ENCODE results near the gene ATP11A. TPM values are rescaled to one million over a fixed set of nuclear protein-coding genes. Genes with fewer than 3 reads are reported as not detected.

ATP11A gene
- total RNA-seq, 1 experiment from 2014 or later: 65.3 TPM

GRCh38 chr13:112776354-112776753 lies 86.5 kb downstream of the ATP11A start:
- DNase-seq: no peak
- Histone ChIP-seq H3K4me2 (ENCODE audit: insufficient read depth, insufficient read length, low read length) (no peak overlapping the region), H3K9me3 (ENCODE audit: control insufficient read depth, low read depth, low read length) (no peaks in the 10 kb centered on the region), H2BK20ac (ENCODE audit: low read depth, low read length, poor library complexity, severe bottlenecking) (no peak overlapping the region), H3K18ac (ENCODE audit: insufficient read length, low read depth, low read length) (peak overlapping the region; percentile 39), H3K14ac (ENCODE audit: insufficient read depth, low read length) (peak overlapping the region; percentile 32; the same call in 1 of the 2 replicates), H3K79me1 (ENCODE audit: insufficient read depth, low read depth, low read length, poor library complexity, severe bottlenecking) (no peaks in the 10 kb centered on the region), H3K27me3 (ENCODE audit: insufficient read depth, low read length) (no peaks in the 10 kb centered on the region), H2AFZ (ENCODE audit: low read length) (no peak overlapping the region), H2BK120ac (ENCODE audit: low read depth, low read length, poor library complexity, severe bottlenecking) (no peak overlapping the region), H3K56ac (ENCODE audit: insufficient read length, low read depth, low read length) (no peak overlapping the region), H4K5ac (ENCODE audit: insufficient read length, low read depth, low read length) (no peak overlapping the region), H4K91ac (ENCODE audit: insufficient read length, low read depth, low read length) (no peak overlapping the region), H3K27ac (ENCODE audit: insufficient read length, low read depth, low read length) (no peak overlapping the region), H3K23ac (ENCODE audit: insufficient read length, low read depth, low read length) (no peak overlapping the region), H3K4me1 (ENCODE audit: insufficient read depth, low read length) (peaks cover 6% of the 10 kb centered on the region; the same call in 1 of the 2 replicates), H3K9ac (ENCODE audit: extremely low read depth, insufficient read length, low read length) (no peak overlapping the region), H4K20me1 (ENCODE audit: control insufficient read depth, insufficient read depth, insufficient read length) (no peaks in the 10 kb centered on the region), H4K8ac (replicated peaks; ENCODE audit: insufficient read length, low read depth, low read length) (no peak overlapping the region), H2BK12ac (ENCODE audit: insufficient read length, low read depth, low read length) (no peak overlapping the region), H2BK5ac (ENCODE audit: insufficient read length, low read length) (no peak overlapping the region), H3T11ph (ENCODE audit: low read length) (no peak overlapping the region), H2BK15ac (ENCODE audit: low read depth, low read length) (no peak overlapping the region), H3K79me2 (ENCODE audit: insufficient read depth, low read length) (no peaks in the 10 kb centered on the region; the same call in 1 of the 2 replicates), H3K4ac (ENCODE audit: low read depth, low read length) (no peak overlapping the region), H2AK5ac (ENCODE audit: insufficient read length, low read length) (no peak overlapping the region), H3K23me2 (ENCODE audit: insufficient read length, low read depth, low read length, poor library complexity, severe bottlenecking) (no peaks in the 10 kb centered on the region)
- no peaks in the 10 kb centered on the region; the same call in 1 of the 2 replicates for H3K27me3 Mint-ChIP-seq (ENCODE audit: low read depth)
- no peaks in the 10 kb centered on the region for H3K9me3 Mint-ChIP-seq
- peak overlapping the region; percentile 28 to 89 (median 79); a peak in 6 of 7 replicates for H3K27ac Mint-ChIP-seq
- H3K4me1 Mint-ChIP-seq: peaks cover 30 to 41% of the 10 kb centered on the region in 2 experiments
- peaks cover 0 to 12% (median 3%) of the 10 kb centered on the region in 3 experiments; a peak in 4 of 7 replicates for H3K36me3 Mint-ChIP-seq (ENCODE audit: insufficient read depth in 1 of 3, low read depth in 3 of 3)
- H3K4me3 Mint-ChIP-seq: no peak overlapping the region
- no peak for TF ChIP-seq CTCF (conservative IDR thresholded peaks at IDR 0.05)
- WGBS (ENCODE audit: extremely low coverage, insufficient read length, low lambda C conversion rate): no CpG with 5 or more reads among the region's 9 CpGs

Measured in H9 (cell line).